Measurements from ENCODE around the gene SCLY.

Gene SCLY

GRCh38 chr2:238092486-238093035 is 31.8 kb downstream of the SCLY start:
- Histone ChIP-seq H3K4me3 (ENCODE audit: low read length) (no peak overlapping the region), H3K4me1 (ENCODE audit: control insufficient read depth, insufficient read depth, low read length) (no peaks in the 10 kb centered on the region), H3K27me3 (ENCODE audit: control insufficient read depth, insufficient read depth, low read length) (no peaks in the 10 kb centered on the region), H3K4me2 (ENCODE audit: low read length) (no peak overlapping the region), H3K9me3 (replicated peaks; ENCODE audit: low read length) (no peaks in the 10 kb centered on the region), H3K9ac (ENCODE audit: low read depth, low read length) (no peak overlapping the region), H3K36me3 (ENCODE audit: insufficient read depth, low read length) (no peaks in the 10 kb centered on the region)

GRCh38 chr2:238093181-238094140 is 32.7 kb downstream of the SCLY start:
- H3K9ac ChIP-seq (ENCODE audit: low read depth, low read length) = no peak overlapping the region
- no peak overlapping the region for H3K4me2 ChIP-seq (ENCODE audit: low read length)
- no peak overlapping the region for H3K4me3 ChIP-seq (ENCODE audit: low read length)
- no peaks in the 10 kb centered on the region for H3K27me3 ChIP-seq (ENCODE audit: control insufficient read depth, insufficient read depth, low read length)
- no peaks in the 10 kb centered on the region for H3K36me3 ChIP-seq (ENCODE audit: insufficient read depth, low read length)
- no peaks in the 10 kb centered on the region for H3K4me1 ChIP-seq (ENCODE audit: control insufficient read depth, insufficient read depth, low read length)
- no peaks in the 10 kb centered on the region for H3K9me3 ChIP-seq (replicated peaks; ENCODE audit: low read length)

GRCh38 chr2:238094438-238095022 is 33.7 kb downstream of the SCLY start:
- H3K27me3 ChIP-seq (ENCODE audit: control insufficient read depth, insufficient read depth, low read length) = no peaks in the 10 kb centered on the region
- no peaks in the 10 kb centered on the region for H3K4me1 ChIP-seq (ENCODE audit: control insufficient read depth, insufficient read depth, low read length)

GRCh38 chr2:238095143-238095542 is 34.3 kb downstream of the SCLY start:
- Histone ChIP-seq H3K27me3 (ENCODE audit: control insufficient read depth, insufficient read depth, low read length) (no peaks in the 10 kb centered on the region), H3K4me2 (ENCODE audit: low read length) (no peak overlapping the region), H3K4me1 (ENCODE audit: control insufficient read depth, insufficient read depth, low read length) (no peaks in the 10 kb centered on the region), H3K36me3 (ENCODE audit: insufficient read depth, low read length) (no peaks in the 10 kb centered on the region), H3K4me3 (ENCODE audit: low read length) (no peak overlapping the region), H3K9me3 (replicated peaks; ENCODE audit: low read length) (no peaks in the 10 kb centered on the region), H3K9ac (ENCODE audit: low read depth, low read length) (no peak overlapping the region)

More at GRCh38 chr2:238094438-238095022, 33.7 kb downstream of the SCLY start:
- H3K36me3 ChIP-seq (ENCODE audit: insufficient read depth, low read length) = no peaks in the 10 kb centered on the region
- no peaks in the 10 kb centered on the region for H3K9me3 ChIP-seq (replicated peaks; ENCODE audit: low read length)
- no peak overlapping the region for H3K9ac ChIP-seq (ENCODE audit: low read depth, low read length)
- no peak overlapping the region for H3K4me2 ChIP-seq (ENCODE audit: low read length)
- no peak overlapping the region for H3K4me3 ChIP-seq (ENCODE audit: low read length)

GRCh38 chr2:238096311-238097011 is 35.7 kb downstream of the SCLY start:
- no peak overlapping the region for H3K9ac ChIP-seq (ENCODE audit: low read depth, low read length)
- no peak overlapping the region for H3K4me3 ChIP-seq (ENCODE audit: low read length)
- no peaks in the 10 kb centered on the region for H3K36me3 ChIP-seq (ENCODE audit: insufficient read depth, low read length)
- no peaks in the 10 kb centered on the region for H3K27me3 ChIP-seq (ENCODE audit: control insufficient read depth, insufficient read depth, low read length)
- no peak overlapping the region for H3K4me2 ChIP-seq (ENCODE audit: low read length)
- H3K9me3 ChIP-seq (replicated peaks; ENCODE audit: low read length) = no peaks in the 10 kb centered on the region
- H3K4me1 ChIP-seq (ENCODE audit: control insufficient read depth, insufficient read depth, low read length) = no peaks in the 10 kb centered on the region

GRCh38 chr2:238097201-238097987 is 36.6 kb downstream of the SCLY start:
- Histone ChIP-seq H3K4me3 (ENCODE audit: low read length) (no peak overlapping the region), H3K36me3 (ENCODE audit: insufficient read depth, low read length) (no peaks in the 10 kb centered on the region), H3K4me1 (ENCODE audit: control insufficient read depth, insufficient read depth, low read length) (no peaks in the 10 kb centered on the region), H3K27me3 (ENCODE audit: control insufficient read depth, insufficient read depth, low read length) (no peaks in the 10 kb centered on the region), H3K9me3 (replicated peaks; ENCODE audit: low read length) (no peaks in the 10 kb centered on the region), H3K4me2 (ENCODE audit: low read length) (no peak overlapping the region), H3K9ac (ENCODE audit: low read depth, low read length) (no peak overlapping the region)

GRCh38 chr2:238097988-238098871 is 37.4 kb downstream of the SCLY start:
- H3K27me3 ChIP-seq (ENCODE audit: control insufficient read depth, insufficient read depth, low read length) = no peaks in the 10 kb centered on the region
- H3K9ac ChIP-seq (ENCODE audit: low read depth, low read length) = no peak overlapping the region
- H3K9me3 ChIP-seq (replicated peaks; ENCODE audit: low read length) = no peaks in the 10 kb centered on the region
- no peaks in the 10 kb centered on the region for H3K4me1 ChIP-seq (ENCODE audit: control insufficient read depth, insufficient read depth, low read length)
- H3K4me2 ChIP-seq (ENCODE audit: low read length) = no peak overlapping the region
- no peak overlapping the region for H3K4me3 ChIP-seq (ENCODE audit: low read length)
- no peaks in the 10 kb centered on the region for H3K36me3 ChIP-seq (ENCODE audit: insufficient read depth, low read length)

GRCh38 chr2:238098901-238099713 is 38.3 kb downstream of the SCLY start:
- H3K9me3 ChIP-seq (replicated peaks; ENCODE audit: low read length) = no peaks in the 10 kb centered on the region
- H3K9ac ChIP-seq (ENCODE audit: low read depth, low read length) = no peak overlapping the region
- H3K27me3 ChIP-seq (ENCODE audit: control insufficient read depth, insufficient read depth, low read length) = no peaks in the 10 kb centered on the region
- no peaks in the 10 kb centered on the region for H3K36me3 ChIP-seq (ENCODE audit: insufficient read depth, low read length)
- H3K4me3 ChIP-seq (ENCODE audit: low read length) = no peak overlapping the region
- H3K4me2 ChIP-seq (ENCODE audit: low read length) = no peak overlapping the region
- H3K4me1 ChIP-seq (ENCODE audit: control insufficient read depth, insufficient read depth, low read length) = no peaks in the 10 kb centered on the region

GRCh38 chr2:238099714-238100048 is 38.9 kb downstream of the SCLY start:
- Histone ChIP-seq H3K9ac (ENCODE audit: low read depth, low read length) (no peak overlapping the region), H3K4me1 (ENCODE audit: control insufficient read depth, insufficient read depth, low read length) (no peaks in the 10 kb centered on the region), H3K4me2 (ENCODE audit: low read length) (no peak overlapping the region), H3K36me3 (ENCODE audit: insufficient read depth, low read length) (no peaks in the 10 kb centered on the region), H3K4me3 (ENCODE audit: low read length) (no peak overlapping the region), H3K9me3 (replicated peaks; ENCODE audit: low read length) (no peaks in the 10 kb centered on the region), H3K27me3 (ENCODE audit: control insufficient read depth, insufficient read depth, low read length) (no peaks in the 10 kb centered on the region)

All from skeletal muscle satellite cell (primary cell).